ENCODE measurements around the gene CCDC61. TPM values are rescaled to one million over a fixed set of nuclear protein-coding genes. Genes with fewer than 3 reads are reported as not detected.

CCDC61 gene
- total and polyA plus RNA-seq, 7 donors: 2.9 to 6.2 (median 5.3) TPM

GRCh38 chr19:46016426-46017094 is 21.3 kb downstream of the CCDC61 start:
- WGBS, 3 donors: 0 to 1% (median 0%) methylated on average over 41 to 48 of the region's 48 CpGs
- TF ChIP-seq CTCF (IDR thresholded peaks at IDR 0.05): peak; percentile 85
- Histone ChIP-seq H3K27me3 (ENCODE audit: insufficient read depth in 3 of 3, low read length in 2 of 3) (peaks cover 0 to 39% (median 23%) of the 10 kb centered on the region in 3 donors), H3K27ac (no peak overlapping the region), H3K36me3 (ENCODE audit: insufficient read depth in 1 of 2, low read depth in 1 of 2) (no peaks in the 10 kb centered on the region), H3K9me3 (no peaks in the 10 kb centered on the region), H3K4me3 (peak overlapping the region; percentile 76), H3K4me1 (no peaks in the 10 kb centered on the region)
- DNase-seq (peak; percentile 80 to 90), ATAC-seq (peak; percentile 85 to 92 (median 88))
- intact Hi-C loops (cut with DNase I): loop anchor here in 1 of 2 donors (5.0 kb wide), 1 partner anchor 149 kb away; no protein-coding TSS in a partner anchor

GRCh38 chr19:46017095-46017429 is 21.8 kb downstream of the CCDC61 start:
- Histone ChIP-seq H3K27me3 (ENCODE audit: insufficient read depth in 3 of 3, low read length in 2 of 3) (peaks cover 0 to 44% (median 23%) of the 10 kb centered on the region in 3 donors), H3K27ac (no peak overlapping the region), H3K4me3 (peak overlapping the region; percentile 76), H3K9me3 (no peaks in the 10 kb centered on the region), H3K4me1 (no peaks in the 10 kb centered on the region), H3K36me3 (ENCODE audit: insufficient read depth in 1 of 2, low read depth in 1 of 2) (no peaks in the 10 kb centered on the region)
- DNase-seq (no peak), ATAC-seq (peak in 2 of 4 donors; percentile 13)
- intact Hi-C loops (cut with DNase I): loop anchor here in 1 of 2 donors (5.0 kb wide), 1 partner anchor 150 kb away; no protein-coding TSS in a partner anchor
- 40 to 46% (median 42%) methylated on average over 7 of the region's 7 CpGs for WGBS, 3 donors
- TF ChIP-seq CTCF (IDR thresholded peaks at IDR 0.05): no peak

GRCh38 chr19:46017874-46018675 is 22.8 kb downstream of the CCDC61 start:
- ATAC-seq (no peak), DNase-seq (no peak)
- Histone ChIP-seq H3K4me3 (no peak overlapping the region), H3K4me1 (no peaks in the 10 kb centered on the region), H3K27ac (no peak overlapping the region), H3K9me3 (no peaks in the 10 kb centered on the region), H3K36me3 (ENCODE audit: insufficient read depth in 1 of 2, low read depth in 1 of 2) (no peaks in the 10 kb centered on the region), H3K27me3 (ENCODE audit: insufficient read depth in 3 of 3, low read length in 2 of 3) (peaks cover 0 to 51% (median 24%) of the 10 kb centered on the region in 3 donors)
- no peak for TF ChIP-seq CTCF (IDR thresholded peaks at IDR 0.05)
- intact Hi-C loops (cut with DNase I): loop anchor here in 1 of 2 donors (5.0 kb wide), 1 partner anchor 151 kb away; no protein-coding TSS in a partner anchor
- whole genome bisulfite sequencing, 3 donors: 96 to 97% (median 97%) methylated on average over 15 of the region's 15 CpGs

GRCh38 chr19:46018729-46019251 is 23.5 kb downstream of the CCDC61 start:
- H3K9me3 ChIP-seq: no peaks in the 10 kb centered on the region
- H3K4me1 ChIP-seq: no peaks in the 10 kb centered on the region
- no peak overlapping the region for H3K4me3 ChIP-seq
- H3K27ac ChIP-seq: no peak overlapping the region
- intact Hi-C loops (cut with DNase I): loop anchor here in 1 of 2 donors (5.0 kb wide), 1 partner anchor 151 kb away; no protein-coding TSS in a partner anchor
- no peak for ATAC-seq
- peaks cover 0 to 51% (median 24%) of the 10 kb centered on the region in 3 donors for H3K27me3 ChIP-seq (ENCODE audit: insufficient read depth in 3 of 3, low read length in 2 of 3)
- WGBS, 3 donors: 94 to 96% (median 95%) methylated on average over 10 of the region's 10 CpGs
- TF ChIP-seq CTCF (IDR thresholded peaks at IDR 0.05): no peak
- no peak for DNase-seq
- H3K36me3 ChIP-seq (ENCODE audit: insufficient read depth in 1 of 2, low read depth in 1 of 2): no peaks in the 10 kb centered on the region
